Thyroid gland (tissue), 4 donors: ENCODE measurements around the gene PLEKHA6. TPM values are rescaled to one million over a fixed set of nuclear protein-coding genes. Genes with fewer than 3 reads are reported as not detected.

Experiments
- DNase-seq, 2 donors: peaks; one replicate each; pipeline ENCODE4 v3.0.0-alpha.2; 2019
- H3K27ac ChIP-seq, 3 donors: fragments of 200-600 bp; sonication (generic); 1 replicate in 2 of 3; 2 replicates in 1 of 3; pipeline ENCODE4 v1.5.1; 2016 to 2019; ENCODE audit warnings: mild to moderate bottlenecking in 1 of 3, moderate library complexity in 1 of 3
- H3K27me3 ChIP-seq: fragments of 200-600 bp; sonication (generic); one replicate; pipeline ENCODE4 v1.5.1; 2019
- H3K36me3 ChIP-seq, 2 donors: fragments of 200-600 bp; sonication (generic); one replicate each; pipeline ENCODE4 v1.5.1; 2016 to 2019
- H3K4me1 ChIP-seq, 2 donors: fragments of 200-600 bp; sonication (generic); one replicate each; pipeline ENCODE4 v1.5.1; 2017 to 2019
- H3K4me3 ChIP-seq, 3 donors: fragments of 200-600 bp; sonication (generic); replicated peaks in 1 of 3; 1 replicate in 2 of 3; 2 replicates in 1 of 3; pipeline ENCODE4 v1.5.1; 2016; ENCODE audit warnings: mild to moderate bottlenecking in 1 of 3
- H3K9me3 ChIP-seq: fragments of 200-600 bp; sonication (generic); one replicate; pipeline ENCODE4 v1.5.1; 2017
- CTCF ChIP-seq, 6 experiments: fragments of 200-600 bp in 3 of 6; fragments of 450-650 bp in 3 of 6; sonication (generic) in 3 of 6; IDR thresholded peaks; one replicate each; pipeline ENCODE4 v1.5.1; 2016 to 2019; ENCODE audit warnings: antibody characterized with exemption in 6 of 6, mild to moderate bottlenecking in 2 of 6, inconsistent platforms in 1 of 6, moderate library complexity in 1 of 6
- POLR2A ChIP-seq, 2 donors: fragments of 450-650 bp; IDR thresholded peaks; one replicate each; pipeline ENCODE4 v1.6.1; 2017; ENCODE audit warnings: antibody characterized with exemption in 2 of 2, mild to moderate bottlenecking in 2 of 2, moderate library complexity in 1 of 2
- WGBS, 2 donors: methylation state at CpG; one replicate each; pipeline ENCODE4 v1.1.5; 2017; 5-methylcytosine and 5-hydroxymethylcytosine counted together
- intact Hi-C: fragments of 100-400 bp; cut with DNase I; formaldehyde crosslinking; loops from one replicate; pipeline ENCODE4 v1.15.1; 2023
- total RNA-seq, 4 donors: library from RNA; depleted of rRNA; stranded (reverse); fragments of >200 nt; gene quantifications; one replicate each; pipeline ENCODE4 v1.2.3, GENCODE V29; 2016

PLEKHA6 gene
- total RNA-seq, 4 donors from 2014 or later: 2.9 to 8.9 (median 4.0) TPM

- intact Hi-C loops: no loop called here
- no peak for TF ChIP-seq CTCF (IDR thresholded peaks at IDR 0.05)
- TF ChIP-seq POLR2A (IDR thresholded peaks at IDR 0.05): no peak
- Histone ChIP-seq H3K36me3 (no peaks in the 10 kb centered on the region), H3K4me1 (peaks cover 0 to 11% of the 10 kb centered on the region in 2 donors), H3K27ac (no peak overlapping the region), H3K9me3 (no peaks in the 10 kb centered on the region), H3K27me3 (no peaks in the 10 kb centered on the region), H3K4me3 (no peak overlapping the region)
- 87 to 92% methylated on average over 2 of the region's 2 CpGs for WGBS, 2 donors
- DNase-seq: no peak
These were observed 85.3 kb downstream of the PLEKHA6 start for GRCh38 chr1:204274446-204274845.

- no peak overlapping the region for H3K4me3 ChIP-seq
- H3K27ac ChIP-seq: no peak overlapping the region
- TF ChIP-seq CTCF (IDR thresholded peaks at IDR 0.05) (no peak), POLR2A (IDR thresholded peaks at IDR 0.05) (no peak)
- no peak for DNase-seq
- peaks cover 0 to 11% of the 10 kb centered on the region in 2 donors for H3K4me1 ChIP-seq
- no peaks in the 10 kb centered on the region for H3K9me3 ChIP-seq
- no peaks in the 10 kb centered on the region for H3K27me3 ChIP-seq
- intact Hi-C loops: no loop called here
- 21 to 41% methylated on average over 1 of the region's 1 CpG for WGBS, 2 donors
- no peaks in the 10 kb centered on the region for H3K36me3 ChIP-seq
These were observed 87.2 kb downstream of the PLEKHA6 start for GRCh38 chr1:204272505-204272904.

- Histone ChIP-seq H3K27me3 (no peaks in the 10 kb centered on the region), H3K4me3 (no peak overlapping the region), H3K36me3 (no peaks in the 10 kb centered on the region), H3K9me3 (no peaks in the 10 kb centered on the region), H3K27ac (no peak overlapping the region), H3K4me1 (peaks cover 0 to 11% of the 10 kb centered on the region in 2 donors)
- intact Hi-C loops: no loop called here
- TF ChIP-seq CTCF (IDR thresholded peaks at IDR 0.05): no peak
- no peak for TF ChIP-seq POLR2A (IDR thresholded peaks at IDR 0.05)
- no peak for DNase-seq
- WGBS, 2 donors: 85 to 89% methylated on average over 6 of the region's 6 CpGs
These were observed 87.8 kb downstream of the PLEKHA6 start for GRCh38 chr1:204271970-204272369.

GRCh38 chr1:204268101-204268500, 91.6 kb downstream of the PLEKHA6 start:
- Histone ChIP-seq H3K9me3 (no peaks in the 10 kb centered on the region), H3K4me3 (no peak overlapping the region), H3K36me3 (no peaks in the 10 kb centered on the region), H3K27ac (no peak overlapping the region), H3K27me3 (no peaks in the 10 kb centered on the region), H3K4me1 (no peaks in the 10 kb centered on the region)
- no peak for TF ChIP-seq CTCF (IDR thresholded peaks at IDR 0.05)
- TF ChIP-seq POLR2A (IDR thresholded peaks at IDR 0.05): no peak
- WGBS, 2 donors: 54 to 55% methylated on average over 6 to 9 of the region's 9 CpGs
- intact Hi-C loops: no loop called here
- DNase-seq: no peak

GRCh38 chr1:204267191-204267601, 92.5 kb downstream of the PLEKHA6 start:
- TF ChIP-seq CTCF (IDR thresholded peaks at IDR 0.05) (no peak), POLR2A (IDR thresholded peaks at IDR 0.05) (no peak)
- Histone ChIP-seq H3K4me1 (no peaks in the 10 kb centered on the region), H3K4me3 (no peak overlapping the region), H3K27me3 (no peaks in the 10 kb centered on the region), H3K9me3 (no peaks in the 10 kb centered on the region), H3K27ac (no peak overlapping the region), H3K36me3 (no peaks in the 10 kb centered on the region)
- intact Hi-C loops: no loop called here
- no peak for DNase-seq
- 70 to 83% methylated on average over 8 to 9 of the region's 9 CpGs for WGBS, 2 donors
